ENCODE measurements around the gene ABCA2.

Gene ABCA2

DNA sequence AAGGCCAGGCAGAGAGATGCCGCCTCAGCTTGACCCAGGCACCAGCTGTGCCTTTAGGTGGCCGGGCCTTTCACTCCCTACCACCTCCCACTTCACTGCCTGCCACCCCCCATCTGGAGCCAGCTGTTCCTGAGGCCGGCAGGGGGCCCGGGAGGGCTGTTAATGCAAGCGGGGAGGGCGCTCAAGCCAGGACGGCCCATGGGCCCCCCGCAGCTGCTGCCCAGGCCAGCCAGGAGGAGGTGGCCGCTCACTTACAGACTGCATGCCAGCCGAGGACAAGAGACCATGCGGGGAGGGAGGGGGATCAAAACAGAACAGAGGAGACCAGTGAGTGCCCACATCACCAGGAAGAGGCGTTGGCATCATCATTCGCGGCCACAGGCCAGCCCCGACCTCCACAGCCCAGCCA is 4.5 kb downstream of the ABCA2 start:
- TF ChIP-seq, protein P1, sequence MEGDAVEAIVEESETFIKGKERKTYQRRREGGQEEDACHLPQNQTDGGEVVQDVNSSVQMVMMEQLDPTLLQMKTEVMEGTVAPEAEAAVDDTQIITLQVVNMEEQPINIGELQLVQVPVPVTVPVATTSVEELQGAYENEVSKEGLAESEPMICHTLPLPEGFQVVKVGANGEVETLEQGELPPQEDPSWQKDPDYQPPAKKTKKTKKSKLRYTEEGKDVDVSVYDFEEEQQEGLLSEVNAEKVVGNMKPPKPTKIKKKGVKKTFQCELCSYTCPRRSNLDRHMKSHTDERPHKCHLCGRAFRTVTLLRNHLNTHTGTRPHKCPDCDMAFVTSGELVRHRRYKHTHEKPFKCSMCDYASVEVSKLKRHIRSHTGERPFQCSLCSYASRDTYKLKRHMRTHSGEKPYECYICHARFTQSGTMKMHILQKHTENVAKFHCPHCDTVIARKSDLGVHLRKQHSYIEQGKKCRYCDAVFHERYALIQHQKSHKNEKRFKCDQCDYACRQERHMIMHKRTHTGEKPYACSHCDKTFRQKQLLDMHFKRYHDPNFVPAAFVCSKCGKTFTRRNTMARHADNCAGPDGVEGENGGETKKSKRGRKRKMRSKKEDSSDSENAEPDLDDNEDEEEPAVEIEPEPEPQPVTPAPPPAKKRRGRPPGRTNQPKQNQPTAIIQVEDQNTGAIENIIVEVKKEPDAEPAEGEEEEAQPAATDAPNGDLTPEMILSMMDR (IDR thresholded peaks at IDR 0.05; ENCODE audit: insufficient read depth, low read depth, low read length, missing control alignments), result no peak
- DNase-seq (ENCODE audit: low read depth), result no peak
- no peak overlapping the region for H3K4me3 ChIP-seq (ENCODE audit: low read length)

DNA sequence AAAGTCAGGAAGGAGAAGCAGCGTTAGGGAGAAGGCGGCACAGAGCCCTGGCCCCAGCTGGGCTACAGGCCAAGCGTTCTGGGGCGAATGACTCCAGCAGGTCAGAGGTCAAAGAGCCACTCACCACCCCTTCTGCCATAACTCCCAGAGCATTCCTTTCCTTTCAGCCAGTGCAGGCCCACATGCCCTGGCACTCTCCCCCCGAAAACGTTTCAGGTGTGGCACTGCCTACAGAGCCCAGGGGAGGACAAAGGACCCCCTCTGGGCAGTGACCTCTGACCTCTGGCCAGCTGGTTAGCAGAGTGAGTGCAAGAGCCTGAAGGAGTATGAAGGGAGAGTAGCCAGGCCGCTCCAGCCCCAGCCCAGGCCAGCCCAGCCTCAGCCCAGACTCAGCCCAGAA is 4.9 kb downstream of the ABCA2 start:
- no peak overlapping the region for H3K4me3 ChIP-seq (ENCODE audit: low read length)
- TF ChIP-seq, protein P1 (IDR thresholded peaks at IDR 0.05; ENCODE audit: insufficient read depth, low read depth, low read length, missing control alignments), result no peak
- DNase-seq (ENCODE audit: low read depth), result no peak

DNA sequence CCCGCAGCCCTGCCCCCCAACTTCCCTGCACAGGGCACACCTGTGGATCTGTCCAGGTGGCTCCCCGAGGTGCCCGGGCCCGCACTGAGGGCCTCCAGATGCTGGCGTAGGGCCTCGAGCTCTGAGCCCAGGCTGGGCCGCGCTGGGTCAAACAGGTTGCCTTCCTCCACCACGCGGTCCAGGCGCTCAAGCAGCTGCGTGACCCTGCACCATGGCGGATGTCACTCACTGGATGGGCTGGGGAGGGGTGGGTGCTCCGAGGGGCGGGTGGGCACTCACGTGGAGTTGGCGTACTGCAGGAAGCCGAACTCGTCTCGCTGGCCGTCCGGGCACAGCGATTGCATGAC is 5.4 kb downstream of the ABCA2 start:
- TF ChIP-seq, protein P1 (IDR thresholded peaks at IDR 0.05; ENCODE audit: insufficient read depth, low read depth, low read length, missing control alignments), result no peak
- no peak overlapping the region for H3K4me3 ChIP-seq (ENCODE audit: low read length)

DNA sequence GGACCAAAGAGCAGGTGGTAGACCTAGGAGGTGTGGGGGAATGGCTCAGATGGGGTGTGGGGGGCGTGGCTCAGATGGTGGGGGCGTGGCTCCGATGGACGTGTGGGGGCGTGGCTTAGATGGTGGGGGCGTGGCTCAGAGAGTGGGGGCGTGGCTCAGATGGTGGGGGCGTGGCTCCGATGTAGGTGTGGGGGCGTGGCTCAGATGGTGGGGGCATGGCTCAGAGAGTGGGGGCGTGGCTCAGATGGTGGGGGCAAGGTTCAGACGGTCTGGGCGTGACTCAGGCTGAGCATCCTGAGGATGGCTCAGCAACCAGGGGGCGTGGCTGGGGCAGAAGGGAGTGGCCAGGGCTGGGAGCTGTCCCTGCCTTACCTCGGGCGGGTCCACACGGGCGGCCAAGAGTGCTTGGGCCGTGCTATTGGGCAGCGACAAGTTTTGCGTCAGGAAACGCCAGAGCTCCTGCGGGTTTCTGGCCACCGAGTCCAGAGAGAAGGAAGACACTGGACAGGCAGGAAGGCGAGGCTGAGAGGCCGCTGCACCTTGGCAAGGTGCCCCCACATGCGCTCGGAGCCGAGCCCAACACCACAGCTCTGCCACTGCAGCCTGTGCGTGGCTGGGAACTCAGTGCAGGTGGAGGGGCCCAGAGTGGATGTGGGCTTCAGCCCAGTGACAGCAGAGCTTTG is 5.9 kb downstream of the ABCA2 start:
- peak; percentile 90 for DNase-seq (ENCODE audit: low read depth)
- no peak overlapping the region for H3K4me3 ChIP-seq (ENCODE audit: low read length)
- TF ChIP-seq, protein P1 (IDR thresholded peaks at IDR 0.05; ENCODE audit: insufficient read depth, low read depth, low read length, missing control alignments), result no peak

More for the DNA sequence above, 5.4 kb downstream of the ABCA2 start:
- DNase-seq (ENCODE audit: low read depth), result no peak

DNA sequence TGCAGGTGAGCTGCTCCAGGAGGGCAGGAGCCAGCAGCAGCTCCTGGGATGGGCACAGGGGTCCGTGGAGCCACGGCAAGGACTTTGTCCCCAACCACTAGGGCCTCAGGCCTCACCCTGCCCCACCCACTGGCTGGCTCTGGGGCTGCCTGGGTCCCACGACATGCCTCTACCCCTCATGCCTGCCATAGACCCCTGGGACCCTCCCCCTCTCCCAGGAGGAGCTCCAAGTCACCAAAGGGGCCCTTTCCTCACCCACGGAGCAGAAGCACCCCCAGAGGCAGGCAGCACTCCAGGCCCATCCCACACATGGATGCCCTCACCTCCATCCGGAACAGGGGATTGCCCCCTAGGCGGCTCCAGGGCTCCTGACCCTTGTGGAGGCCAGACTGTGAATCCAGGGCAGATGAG is 6.5 kb downstream of the ABCA2 start:
- no peak overlapping the region for H3K4me3 ChIP-seq (ENCODE audit: low read length)
- DNase-seq (ENCODE audit: low read depth), result no peak
- TF ChIP-seq, protein P1 (IDR thresholded peaks at IDR 0.05; ENCODE audit: insufficient read depth, low read depth, low read length, missing control alignments), result no peak

DNA sequence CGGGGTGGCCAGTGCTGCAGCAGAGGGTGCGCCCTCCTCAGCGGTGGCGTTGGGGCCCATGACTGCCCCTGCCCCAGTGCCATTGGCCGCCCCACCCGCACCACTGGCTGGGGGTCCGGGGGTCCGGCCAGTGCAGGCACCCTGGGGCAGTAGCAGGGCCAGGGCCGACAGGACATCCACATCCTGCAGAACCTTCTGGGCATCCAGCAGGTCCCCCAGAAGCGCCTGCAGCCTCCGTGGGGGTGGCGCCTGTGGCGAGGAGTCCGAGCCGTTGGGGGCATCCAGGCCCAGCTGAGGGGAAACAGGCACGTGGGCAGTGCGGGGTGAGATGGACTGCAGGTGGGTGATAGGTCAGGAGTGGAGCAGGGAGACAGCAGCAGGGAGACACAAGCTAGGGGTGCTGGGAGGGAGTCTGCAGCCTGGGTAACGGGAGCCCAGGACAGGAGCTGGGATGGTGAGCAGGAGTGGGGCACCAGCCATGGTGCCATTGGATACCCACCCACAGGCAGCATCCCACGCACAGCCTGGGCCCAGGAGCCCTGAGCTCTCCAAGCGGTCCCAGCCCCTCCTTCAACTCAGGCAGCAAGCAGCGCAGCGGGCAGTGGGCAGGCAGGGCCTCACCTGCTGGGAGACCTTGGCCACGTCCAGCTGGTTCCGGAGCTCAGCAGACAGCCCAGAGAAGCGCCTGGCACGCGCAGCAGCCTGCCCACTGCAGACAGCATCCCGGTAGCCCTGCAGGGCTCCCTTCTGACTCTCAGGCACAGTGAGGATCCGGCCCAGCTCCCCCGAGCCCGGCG is 7.1 kb downstream of the ABCA2 start:
- DNase-seq (ENCODE audit: low read depth), result no peak

More for the DNA sequence above, 7.1 kb downstream of the ABCA2 start:
- no peak overlapping the region for H3K4me3 ChIP-seq (ENCODE audit: low read length)
- TF ChIP-seq, protein P1 (IDR thresholded peaks at IDR 0.05; ENCODE audit: insufficient read depth, low read depth, low read length, missing control alignments), result no peak
